HG03280 (cell line): ENCODE measurements around the gene AP1G2.
"Not testable (repeated sequence)": the region's sequence is repeated elsewhere in the genome, so short reads cannot be mapped to it uniquely, and the experiment has no call there.

Experiments
- ATAC-seq: cut with Tn5 transposase; IDR thresholded peaks from one replicate; pipeline ENCODE4 v1.9.1; 2021; ENCODE audit warnings: mild to moderate bottlenecking, moderate library complexity; ENCODE audit not compliant: unreplicated experiment

Gene AP1G2, protein sequence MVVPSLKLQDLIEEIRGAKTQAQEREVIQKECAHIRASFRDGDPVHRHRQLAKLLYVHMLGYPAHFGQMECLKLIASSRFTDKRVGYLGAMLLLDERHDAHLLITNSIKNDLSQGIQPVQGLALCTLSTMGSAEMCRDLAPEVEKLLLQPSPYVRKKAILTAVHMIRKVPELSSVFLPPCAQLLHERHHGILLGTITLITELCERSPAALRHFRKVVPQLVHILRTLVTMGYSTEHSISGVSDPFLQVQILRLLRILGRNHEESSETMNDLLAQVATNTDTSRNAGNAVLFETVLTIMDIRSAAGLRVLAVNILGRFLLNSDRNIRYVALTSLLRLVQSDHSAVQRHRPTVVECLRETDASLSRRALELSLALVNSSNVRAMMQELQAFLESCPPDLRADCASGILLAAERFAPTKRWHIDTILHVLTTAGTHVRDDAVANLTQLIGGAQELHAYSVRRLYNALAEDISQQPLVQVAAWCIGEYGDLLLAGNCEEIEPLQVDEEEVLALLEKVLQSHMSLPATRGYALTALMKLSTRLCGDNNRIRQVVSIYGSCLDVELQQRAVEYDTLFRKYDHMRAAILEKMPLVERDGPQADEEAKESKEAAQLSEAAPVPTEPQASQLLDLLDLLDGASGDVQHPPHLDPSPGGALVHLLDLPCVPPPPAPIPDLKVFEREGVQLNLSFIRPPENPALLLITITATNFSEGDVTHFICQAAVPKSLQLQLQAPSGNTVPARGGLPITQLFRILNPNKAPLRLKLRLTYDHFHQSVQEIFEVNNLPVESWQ

DNA sequence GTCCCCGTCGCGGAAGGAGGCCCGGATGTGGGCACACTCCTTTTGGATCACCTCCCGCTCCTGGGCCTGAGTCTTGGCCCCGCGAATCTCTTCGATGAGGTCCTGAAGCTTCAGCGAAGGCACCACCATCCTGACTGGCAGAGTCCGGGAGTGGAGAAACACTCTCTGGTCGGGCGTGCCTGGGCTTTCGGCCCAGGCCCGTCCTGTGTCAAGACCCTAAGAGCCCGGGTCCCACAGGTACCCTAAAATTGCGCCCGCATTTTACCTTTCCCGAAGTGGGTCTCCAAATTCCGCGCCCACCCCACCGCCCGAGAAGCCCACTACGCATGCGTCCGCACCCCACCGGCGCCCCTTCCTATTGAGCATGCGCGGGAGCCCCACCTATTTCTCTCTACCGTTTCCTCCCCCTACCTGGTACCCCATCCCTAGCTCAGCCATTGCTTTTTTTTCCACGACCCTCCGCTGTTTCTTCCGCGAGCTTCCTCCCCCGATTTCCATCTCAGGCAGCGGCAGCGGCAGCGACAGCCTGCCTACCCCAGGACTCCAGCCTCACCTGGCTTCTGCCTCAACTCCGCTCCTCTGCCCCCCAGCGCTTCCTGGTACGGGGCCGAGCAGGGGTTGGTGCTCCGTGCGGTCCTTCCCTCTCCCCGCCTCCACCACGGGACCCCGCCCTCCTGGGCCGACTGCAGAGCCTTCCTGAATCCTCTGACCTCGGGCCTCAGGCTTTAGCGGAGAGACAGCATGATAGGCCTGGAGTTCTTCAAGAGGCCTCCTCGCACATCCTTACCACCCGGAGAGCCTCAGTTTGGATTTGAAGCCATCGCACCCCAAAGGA is at the start of gene AP1G2:
Gene AP1G2 (minus strand): TSS at position 606 of the 835 bp plus-strand sequence. CDS start 477 bp downstream, at position 129.
- peak; percentile 89 for ATAC-seq

DNA sequence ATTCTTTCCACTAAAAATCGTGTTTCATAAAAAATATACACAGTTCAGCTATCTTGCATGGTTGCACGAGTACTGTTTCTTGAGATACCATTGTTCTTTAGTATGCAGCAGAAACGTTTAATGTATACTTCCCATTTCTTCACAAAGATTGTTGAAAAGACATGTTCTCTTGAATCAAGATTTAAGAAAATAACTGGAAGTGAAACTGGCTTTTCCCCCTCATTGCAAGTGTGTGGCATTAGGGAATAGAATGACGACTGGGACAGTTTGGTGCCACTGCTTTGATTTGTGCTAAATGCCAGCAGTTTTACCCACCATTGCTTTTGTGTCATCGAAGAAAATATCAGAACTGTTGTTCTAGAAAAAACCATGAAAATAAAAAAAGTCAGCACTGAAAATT is 48.3 kb upstream of the AP1G2 start:
- ATAC-seq = no peak

DNA sequence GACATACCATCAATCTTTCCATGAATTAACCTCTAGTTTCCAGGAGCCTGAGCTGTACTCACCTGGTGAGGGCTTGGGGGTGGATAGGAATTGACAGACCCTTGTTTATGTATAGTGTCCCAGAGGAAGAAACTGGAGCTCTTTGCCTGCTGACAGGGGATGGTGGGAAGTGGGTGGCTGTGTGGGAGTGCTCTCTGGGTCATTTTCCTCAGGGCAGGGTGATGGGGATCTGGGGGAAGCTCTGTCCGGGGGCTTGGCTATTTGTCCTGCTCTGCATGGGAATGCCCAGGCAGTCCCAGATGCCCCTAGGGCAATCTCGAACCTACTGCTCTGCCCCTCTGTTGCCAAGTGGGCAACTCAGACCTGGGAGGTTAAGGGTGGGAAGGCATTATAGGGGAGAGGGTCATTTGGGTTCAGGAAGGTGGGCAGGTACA is 46.8 kb upstream of the AP1G2 start:
- no peak for ATAC-seq

DNA sequence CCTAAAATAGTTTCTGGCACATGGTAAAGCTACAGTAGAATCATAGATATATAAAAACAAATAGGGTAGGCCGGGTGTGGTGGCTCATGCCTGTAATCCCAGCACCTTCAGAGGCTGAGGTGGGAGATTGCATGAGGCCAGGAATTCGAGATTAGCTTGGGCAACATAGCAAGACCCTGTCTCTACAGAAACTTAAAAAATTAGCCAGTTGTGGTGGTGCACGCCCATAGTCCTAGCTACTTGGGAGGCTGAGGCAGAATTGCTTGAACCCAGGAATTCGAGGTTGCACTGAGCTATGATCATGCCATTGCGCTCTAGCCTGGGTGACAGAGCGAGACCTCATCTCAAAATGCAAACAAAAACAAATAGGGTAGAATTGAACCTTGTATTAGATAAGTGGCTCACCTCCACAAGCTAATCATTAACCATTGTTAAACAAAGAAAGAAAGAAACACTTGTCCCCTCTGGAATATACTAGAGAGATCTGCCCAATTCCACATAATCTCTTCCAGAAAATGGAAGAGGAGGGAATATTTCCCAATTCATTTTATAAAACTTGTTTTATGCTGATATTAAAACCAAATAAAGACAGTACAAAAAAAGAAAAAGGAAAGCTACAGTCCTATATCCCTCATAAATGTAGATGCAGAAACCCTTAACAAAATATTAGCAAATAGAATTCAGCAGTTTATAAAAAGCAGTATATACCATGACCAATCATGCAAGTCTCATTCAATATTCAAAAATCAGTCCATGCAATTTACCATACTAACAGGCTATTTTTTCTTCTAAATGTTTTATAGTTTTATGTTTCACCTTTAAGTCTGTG is 45.9 kb upstream of the AP1G2 start:
- no peak for ATAC-seq

DNA sequence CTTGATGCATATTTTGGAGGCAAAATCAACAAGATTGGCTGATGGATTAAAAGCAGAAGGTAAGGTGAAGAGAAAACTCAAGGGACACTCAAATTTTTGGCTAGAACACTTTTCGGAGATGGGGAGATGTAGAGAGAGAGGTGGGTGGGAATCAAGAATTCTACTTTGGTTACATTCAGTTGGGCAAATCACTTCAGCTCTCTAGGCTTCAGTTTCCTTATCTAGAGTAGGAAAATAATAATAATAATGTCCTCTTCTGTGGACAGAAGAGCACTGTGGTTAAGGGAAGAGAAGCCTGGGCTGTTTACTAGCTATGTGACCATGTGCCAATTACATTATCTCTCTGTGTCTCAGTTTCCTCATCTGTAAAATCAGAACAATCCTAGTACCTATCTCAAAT is 45.2 kb upstream of the AP1G2 start:
- no peak for ATAC-seq

DNA sequence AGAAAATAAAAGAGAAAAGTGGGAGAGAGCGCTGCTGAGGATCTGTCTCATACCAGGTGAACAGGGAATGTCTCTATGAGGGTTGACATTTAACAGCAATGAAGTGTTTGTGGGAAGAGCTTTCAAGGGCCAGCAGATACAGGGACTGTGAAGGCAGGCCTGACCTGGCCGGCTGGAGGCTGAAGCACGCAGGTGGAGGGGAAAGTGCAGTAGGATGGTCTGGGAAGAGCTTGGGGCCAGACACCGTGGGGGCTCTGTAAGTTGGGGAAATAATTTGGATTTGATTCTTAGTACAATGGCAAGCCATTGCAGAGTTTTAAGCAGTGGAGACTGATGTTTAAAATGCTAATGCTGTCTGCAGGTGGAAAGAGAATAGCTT is 44.8 kb upstream of the AP1G2 start:
- ATAC-seq = no peak

DNA sequence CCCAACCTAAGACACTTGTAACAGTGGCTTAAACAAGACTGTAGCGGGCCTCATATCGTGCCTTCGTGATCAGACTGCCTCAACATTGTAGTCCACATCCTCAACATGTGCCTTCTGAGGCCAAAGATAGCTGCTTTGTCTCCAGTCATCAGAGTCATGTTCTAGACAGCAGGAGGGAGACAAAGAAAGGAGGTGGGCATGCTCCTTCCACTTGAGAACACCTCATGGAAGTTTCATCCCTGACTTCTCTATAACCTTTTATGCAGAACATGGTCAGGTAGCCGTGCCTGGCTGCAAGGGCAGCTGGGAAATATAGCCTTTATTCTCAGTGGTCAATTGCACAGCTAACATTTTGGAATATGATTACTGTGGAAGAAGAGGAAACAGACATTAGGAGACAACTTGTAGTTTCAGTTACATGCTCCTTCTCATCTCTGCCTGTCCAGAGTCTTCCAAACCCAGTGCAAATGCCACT is 43.3 kb upstream of the AP1G2 start:
- no peak for ATAC-seq

DNA sequence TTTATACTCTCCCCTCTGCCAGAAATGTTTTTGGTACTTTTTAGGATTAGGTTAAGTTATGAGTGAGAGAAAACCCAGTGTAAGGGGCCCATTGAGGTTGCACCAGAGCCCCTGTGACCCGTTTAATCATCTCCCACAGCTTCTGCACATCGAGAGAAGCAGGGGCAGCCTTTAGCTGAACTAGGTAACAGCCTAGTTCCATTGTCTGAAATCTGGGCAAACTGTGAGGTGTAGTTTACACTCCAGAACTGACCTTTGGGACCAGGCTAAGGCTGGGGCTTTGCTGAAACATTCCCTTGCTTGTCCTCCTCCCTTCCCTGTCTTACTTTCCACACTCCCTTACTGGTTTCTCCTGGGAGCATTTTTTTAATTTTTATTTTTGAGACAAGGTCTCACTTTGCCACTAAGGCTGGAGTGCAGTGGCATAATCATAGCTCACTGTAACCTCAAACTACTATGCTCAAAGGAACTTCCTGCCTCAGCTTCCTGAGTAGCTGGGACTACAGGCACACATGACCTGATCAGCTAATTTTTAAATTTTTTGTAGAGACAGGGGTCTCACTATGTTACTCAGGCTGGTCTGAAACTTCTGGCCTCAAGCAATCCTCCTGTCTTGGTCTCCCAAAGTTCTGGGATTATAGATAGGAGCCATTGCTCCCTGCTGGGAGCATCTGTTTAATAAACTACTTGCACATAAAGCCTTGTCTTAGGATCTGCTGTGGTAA is 42.7 kb upstream of the AP1G2 start:
- ATAC-seq = no peak

DNA sequence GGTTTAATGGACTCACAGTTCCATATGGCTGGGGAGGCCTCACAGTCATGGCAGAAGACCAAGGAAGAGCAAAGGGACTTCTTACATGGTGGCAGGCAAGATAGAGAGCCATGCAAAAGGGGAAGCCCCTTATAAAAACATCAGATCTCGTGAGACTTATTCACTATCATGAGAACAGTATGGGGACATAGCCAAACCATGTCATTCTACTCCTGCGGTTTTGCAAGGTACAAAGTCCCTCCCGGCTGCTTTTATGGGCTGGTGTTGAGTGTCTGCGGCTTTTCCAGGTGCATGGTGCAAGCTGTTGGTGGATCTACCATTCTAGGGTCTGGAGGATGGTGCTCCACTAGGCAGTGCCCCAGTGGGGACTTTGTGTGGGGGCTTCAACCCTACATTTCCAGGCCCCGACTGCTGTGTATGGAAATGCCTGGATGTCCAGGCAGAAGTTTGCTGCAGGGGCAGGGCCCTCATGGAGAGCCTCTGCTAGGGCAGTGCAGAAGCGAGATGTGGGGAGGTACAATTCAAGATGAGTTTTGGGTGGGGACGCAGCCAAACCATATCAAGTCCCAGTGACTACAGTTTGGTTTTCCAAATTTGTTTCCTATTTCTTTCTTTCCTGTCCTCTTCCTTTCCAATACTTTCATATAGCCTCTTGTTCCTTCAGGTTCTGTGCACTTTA is 42.0 kb upstream of the AP1G2 start:
- ATAC-seq = not testable (repeated sequence)

DNA sequence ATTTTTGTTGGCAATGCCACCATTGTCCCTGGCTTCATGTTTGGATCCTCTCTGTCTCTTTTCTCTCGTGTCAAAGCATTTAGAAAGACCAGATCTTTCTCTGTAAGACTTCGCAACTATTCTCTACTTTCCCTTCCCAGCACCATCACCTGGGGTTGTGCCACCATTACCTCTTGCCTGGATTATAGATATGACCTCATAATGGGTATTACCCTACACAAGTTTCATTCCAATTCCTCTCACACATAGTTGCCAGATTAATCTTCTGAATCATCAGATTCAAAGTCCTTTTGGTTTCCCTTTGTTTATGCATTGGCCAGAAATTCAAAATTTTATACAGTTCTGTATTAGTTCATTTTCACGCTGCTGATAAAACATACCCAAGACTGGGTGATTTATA is 41.4 kb upstream of the AP1G2 start:
- no peak for ATAC-seq

DNA sequence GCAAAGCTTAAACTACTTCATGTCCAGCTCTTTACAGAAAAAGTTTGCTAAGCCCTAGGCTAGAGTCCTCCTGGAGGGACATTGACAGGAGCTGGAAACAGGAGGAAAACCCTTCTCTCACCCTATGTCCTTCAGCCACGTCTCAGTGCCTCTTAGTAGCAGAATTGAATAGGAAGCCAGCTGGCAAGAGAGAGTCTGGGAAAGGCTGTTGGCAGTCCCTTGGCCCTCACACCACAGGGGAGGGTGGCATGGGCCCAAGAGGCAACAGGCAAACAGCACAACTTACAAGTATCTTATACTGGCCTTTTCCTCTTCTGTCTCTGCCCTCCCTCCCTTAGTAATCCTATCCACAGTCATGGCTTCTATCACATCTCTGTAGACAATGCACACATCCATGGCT is 40.9 kb upstream of the AP1G2 start:
- ATAC-seq = no peak

DNA sequence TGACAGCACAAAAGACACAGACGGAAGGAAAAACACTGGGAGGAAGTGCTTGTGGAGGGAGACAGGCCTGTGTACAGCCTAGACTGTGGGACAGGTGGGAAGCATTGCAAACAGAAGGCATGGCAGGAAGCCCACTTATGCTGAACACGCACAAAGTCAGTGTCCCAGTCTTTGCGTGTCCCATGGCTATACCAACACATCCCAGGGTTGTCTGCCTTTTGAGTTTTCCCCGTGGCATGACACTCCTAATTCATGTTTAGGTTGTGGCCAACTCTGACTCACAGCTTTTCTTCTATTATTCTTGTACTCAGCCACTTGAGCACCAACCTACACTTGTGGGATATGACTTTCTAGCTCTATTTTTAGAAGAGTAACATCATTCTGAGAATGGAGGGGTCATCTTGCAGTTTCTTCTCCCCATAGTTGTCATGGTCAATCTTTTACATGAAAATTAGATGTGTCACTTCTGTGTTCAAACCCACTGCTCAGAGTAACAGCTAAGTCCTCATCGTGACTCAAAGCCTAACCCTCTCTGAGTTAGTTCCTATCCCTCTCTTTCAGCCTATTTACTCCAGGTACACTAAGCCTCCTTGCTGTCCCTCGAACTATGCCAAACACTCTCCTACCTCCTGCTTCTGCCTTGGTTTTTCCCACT is 38.5 kb upstream of the AP1G2 start:
- peak; percentile 75 for ATAC-seq

DNA sequence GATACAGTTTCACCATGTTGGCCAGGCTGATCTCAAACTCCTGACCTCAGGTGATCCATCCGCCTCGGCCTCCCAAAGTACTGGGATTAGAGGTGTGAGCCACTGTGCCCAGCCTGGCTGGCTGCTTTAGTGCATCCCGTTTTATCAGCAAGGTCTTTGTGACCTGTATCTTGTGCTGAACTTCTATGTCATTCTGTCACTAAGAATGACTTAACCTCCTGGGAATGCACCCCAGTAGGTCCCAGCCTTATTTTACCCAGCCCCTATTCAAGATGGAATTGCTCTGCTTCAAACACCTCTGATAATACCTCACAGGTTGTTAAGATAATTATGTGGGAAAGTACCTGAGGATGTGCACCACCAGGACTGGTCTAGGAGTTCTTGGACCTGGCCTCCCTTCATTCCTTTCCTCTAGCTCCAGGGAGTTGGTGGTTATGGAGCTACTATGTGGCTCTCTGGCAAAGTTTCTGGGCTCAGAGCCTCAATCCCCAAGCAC is 37.1 kb upstream of the AP1G2 start:
- ATAC-seq = no peak

DNA sequence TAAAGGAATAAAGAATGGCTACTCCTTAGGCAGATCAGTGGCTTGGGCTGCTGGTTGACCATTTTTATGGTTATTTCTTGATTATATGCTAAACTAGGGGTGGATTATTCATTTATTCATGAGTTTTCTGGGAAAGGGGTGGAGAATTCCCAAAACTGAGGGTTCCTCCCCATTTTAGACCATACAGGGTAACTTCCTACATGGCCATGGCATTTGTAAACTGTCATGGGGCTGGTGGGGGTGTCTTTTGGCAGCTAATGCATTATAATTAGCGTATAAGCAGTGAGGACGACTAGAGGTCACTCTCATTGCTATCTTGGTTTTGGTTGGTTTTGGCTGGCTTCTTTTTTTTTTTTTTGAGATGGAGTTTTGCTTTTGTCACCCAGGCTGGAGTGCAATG is 36.6 kb upstream of the AP1G2 start:
- ATAC-seq = no peak

DNA sequence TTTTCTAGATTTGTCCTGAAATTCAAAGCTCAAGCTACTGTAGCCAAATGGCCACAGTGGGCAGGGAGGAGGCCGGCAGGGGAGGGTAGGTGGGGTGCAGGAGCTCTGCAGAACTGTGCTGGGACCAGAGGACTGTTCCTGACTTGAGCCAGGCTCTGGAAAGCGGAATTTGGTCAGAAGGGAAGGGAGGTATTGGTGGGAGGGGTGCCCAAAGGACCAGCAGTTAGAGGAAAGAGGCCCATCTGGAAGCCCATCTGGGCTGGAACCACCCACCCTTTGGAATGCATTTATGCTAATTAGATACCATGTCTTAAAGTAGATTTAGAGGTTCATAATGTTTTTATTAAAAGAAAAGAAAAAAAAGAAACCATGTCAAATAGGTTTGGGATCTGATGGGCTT is 35.5 kb upstream of the AP1G2 start:
- no peak for ATAC-seq

DNA sequence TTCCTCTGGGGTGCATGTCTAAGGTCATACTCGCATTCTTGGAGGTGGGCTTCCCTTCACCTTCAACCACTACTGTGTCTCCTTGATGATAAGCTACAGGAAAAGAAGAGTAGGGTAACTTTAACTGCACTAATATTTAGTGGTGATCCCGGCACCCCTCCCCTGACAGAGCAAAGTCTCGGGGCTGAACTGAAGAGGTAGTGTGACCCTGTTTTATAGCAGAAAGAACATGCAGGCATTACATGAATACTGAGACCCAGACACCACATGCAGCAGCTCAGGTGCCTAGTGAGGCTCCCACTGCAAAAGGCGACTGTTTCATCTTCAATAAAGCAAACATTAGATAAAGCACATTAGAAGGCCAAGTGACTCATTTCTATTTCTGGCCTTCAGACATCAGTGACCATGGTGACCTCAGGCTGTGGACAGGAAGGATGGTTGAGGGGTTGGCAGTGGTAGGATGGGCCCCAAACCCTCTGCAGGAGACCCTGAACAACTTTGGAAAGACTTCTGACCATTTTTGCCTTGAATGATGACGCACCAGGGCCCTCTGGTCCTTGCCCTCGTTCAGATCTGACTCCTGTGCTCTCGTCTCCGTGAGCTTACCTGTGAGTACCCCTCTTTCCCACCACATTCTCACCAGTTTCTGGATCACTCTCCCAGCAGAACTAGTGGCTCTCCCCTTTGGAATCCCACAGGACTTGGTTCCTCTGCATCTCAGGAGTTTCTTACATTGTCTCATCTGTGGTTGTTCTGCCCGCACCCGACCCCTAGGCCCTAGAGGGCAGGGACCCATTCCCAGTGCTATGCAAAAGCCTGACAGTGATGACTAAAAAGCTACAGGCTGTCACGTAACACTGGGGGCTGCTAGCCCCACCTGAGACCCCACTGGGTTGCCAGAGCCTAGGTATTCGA is 34.8 kb upstream of the AP1G2 start:
- no peak for ATAC-seq

DNA sequence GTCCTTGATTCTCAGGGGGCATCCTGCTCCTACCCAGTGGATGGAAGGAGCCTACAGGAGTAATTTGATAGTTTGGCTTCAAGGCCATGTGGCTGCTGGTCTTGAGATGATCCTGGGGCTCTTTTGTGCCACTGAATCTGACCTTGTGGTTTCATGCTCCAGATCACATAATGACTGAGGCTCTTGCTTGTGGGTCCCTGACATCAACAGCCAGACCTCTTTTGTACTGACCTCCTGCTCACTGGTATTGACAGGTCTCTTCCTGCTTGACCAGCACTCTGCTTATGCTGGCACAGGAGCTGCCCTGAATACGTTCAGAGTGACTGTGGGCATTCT is 34.2 kb upstream of the AP1G2 start:
- ATAC-seq = no peak

DNA sequence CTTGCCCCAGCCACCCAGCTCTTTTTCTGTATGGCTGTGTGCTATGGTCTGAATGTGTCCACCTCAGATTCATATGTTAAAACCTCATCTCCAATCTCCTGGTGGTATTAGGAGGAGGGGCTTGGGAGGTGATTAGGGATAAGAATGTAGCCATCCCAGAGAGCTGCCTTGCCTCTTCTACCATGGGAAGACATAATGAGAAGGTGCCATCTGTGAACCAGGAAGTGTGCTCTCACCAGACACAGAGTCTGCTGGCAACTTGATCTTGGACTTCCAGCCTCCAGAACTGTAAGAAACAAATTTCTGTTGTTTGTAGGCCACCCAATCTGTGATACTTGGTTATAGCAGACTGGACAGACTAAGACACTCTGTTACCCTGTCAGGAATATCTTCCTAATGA is 33.8 kb upstream of the AP1G2 start:
- ATAC-seq = no peak
